Psoas muscle (tissue), 8 donors: ENCODE measurements around the gene PLEKHM1. TPM values are rescaled to one million over a fixed set of nuclear protein-coding genes. Genes with fewer than 3 reads are reported as not detected.

ENCODE experiments used
- ATAC-seq, 4 donors: fragments of 200-7000 bp; cut with Tn5 transposase; one replicate each; pipeline ENCODE4 v1.9.1; 2020; ENCODE audit warnings: moderate library complexity in 3 of 4, mild to moderate bottlenecking in 2 of 4
- DNase-seq, 2 donors: peaks; one replicate each; pipeline ENCODE4 v3.0.0-alpha.2; 2020
- H3K27ac ChIP-seq: fragments of 200-600 bp; one replicate; pipeline ENCODE4 v1.8.0; 2022
- H3K27me3 ChIP-seq, 3 donors: fragments of 200-600 bp in 1 of 3; one replicate each; pipeline versions ENCODE4 v1.6.1 to v1.8.0; 2013 to 2022; ENCODE audit warnings: low read length in 2 of 3, mild to moderate bottlenecking in 2 of 3, moderate library complexity in 1 of 3; ENCODE audit not compliant: insufficient read depth in 3 of 3
- H3K36me3 ChIP-seq, 2 donors: fragments of 200-600 bp in 1 of 2; one replicate each; pipeline versions ENCODE4 v1.6.1 to v1.8.0; 2013 to 2022; ENCODE audit warnings: low read depth in 1 of 2, mild to moderate bottlenecking in 1 of 2, moderate library complexity in 1 of 2; ENCODE audit not compliant: insufficient read depth in 1 of 2
- H3K4me1 ChIP-seq: fragments of 200-600 bp; one replicate; pipeline ENCODE4 v1.8.0; 2022
- H3K4me3 ChIP-seq: fragments of 200-600 bp; one replicate; pipeline ENCODE4 v1.8.0; 2022; ENCODE audit warnings: mild to moderate bottlenecking
- H3K9me3 ChIP-seq: fragments of 200-600 bp; one replicate; pipeline ENCODE4 v1.8.0; 2022
- WGBS, 3 donors: extraction: QIAGEN DNeasy Blood & Tissue Kit; methylation state at CpG; one replicate each; pipeline versions ENCODE4 v1.1.6 to v1.1.7; 2013; 5-methylcytosine and 5-hydroxymethylcytosine counted together
- intact Hi-C, 2 donors: fragments of 100-400 bp; cut with DNase I; formaldehyde crosslinking; loops; one replicate each; pipeline versions ENCODE4 v1.11.0 to v1.14.2; 2022
- polyA plus RNA-seq, 3 donors: library from polyadenylated mRNA; stranded (reverse); fragments of 200-250 nt; gene quantifications; one replicate each; pipeline ENCODE4 v1.2.3, GENCODE V29; 2013
- total RNA-seq, 4 donors: library from RNA; stranded (reverse); fragmentation: NEBNext Ultra II Directional in 2 of 4; extraction: Animal tissue kit (Norgen Biotek cat#: 25700) in 2 of 4; gene quantifications; one replicate each; pipeline versions ENCODE4 v1.2.1 to v1.2.4, GENCODE V29; 2021 to 2023
- TF ChIP-seq, protein P1 (sequence below): fragments of 200-600 bp; IDR thresholded peaks from one replicate; pipeline ENCODE4 v1.8.0; 2022; ENCODE audit warnings: antibody characterized with exemption
- donor health status: healthy with polysubstance abuse.
- donor health status: DM: no; HTN: no; CAD: no; lungs with moderate emphysema.
- donor health status: Bipolar disorder and iron deficiency.
- donor health status: healthy.
- donor health status: DM: yes; HTN: yes; CAD: no.
- donor health status: DM: no; HTN: no; CAD: no.
- donor health status: DM: no; HTN: no; CAD: no.
- donor health status: DM: yes; HTN: yes; CAD: no.

The PLEKHM1 gene
- total and polyA plus RNA-seq, 7 donors, result 13.0 to 47.6 (median 25.5) TPM

DNA sequence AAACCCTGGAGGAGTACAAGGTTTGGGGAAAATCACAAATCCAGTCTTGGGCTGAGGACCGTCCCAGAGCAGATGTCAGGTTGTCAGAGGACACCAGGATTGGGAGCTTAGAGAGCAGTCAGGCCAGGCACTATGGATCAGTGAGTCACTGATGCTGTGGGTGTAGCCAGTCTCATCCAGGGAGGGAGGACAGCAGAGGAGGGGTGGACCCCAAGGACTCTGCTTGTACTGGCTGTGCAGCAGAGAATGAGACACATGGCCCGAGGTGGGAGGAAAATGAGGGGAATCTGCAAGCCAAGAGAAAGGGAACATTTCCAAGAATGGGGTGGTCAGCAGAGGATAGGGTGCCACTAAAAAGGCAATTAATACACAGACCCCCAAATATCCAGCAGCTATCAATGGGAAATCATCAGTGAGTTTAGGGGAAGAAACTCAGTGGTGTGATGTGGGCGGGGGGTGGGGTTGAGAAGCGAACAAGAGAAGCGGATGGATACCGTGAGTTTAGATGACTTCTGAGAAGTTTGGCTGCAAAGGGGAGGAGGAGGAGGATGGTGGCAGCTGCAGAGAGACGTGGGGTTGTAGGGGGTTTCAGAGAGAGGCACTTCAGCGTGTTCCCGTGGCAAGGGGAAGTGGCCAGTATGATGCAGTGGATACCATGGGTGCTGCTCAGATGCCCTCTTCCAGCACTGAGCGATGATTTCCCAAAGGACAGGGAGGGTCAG lies 101.8 kb downstream of the PLEKHM1 start:
- ATAC-seq, result no peak
- 61 to 70% (median 70%) methylated on average over 10 of the region's 10 CpGs for WGBS, 3 donors
- Histone ChIP-seq H3K27ac (no peak overlapping the region), H3K9me3 (no peaks in the 10 kb centered on the region), H3K4me3 (no peak overlapping the region), H3K4me1 (peaks cover 4% of the 10 kb centered on the region), H3K27me3 (peaks cover 0 to 1% (median 0%) of the 10 kb centered on the region in 3 donors), H3K36me3 (no peaks in the 10 kb centered on the region)
- TF ChIP-seq, protein P1, sequence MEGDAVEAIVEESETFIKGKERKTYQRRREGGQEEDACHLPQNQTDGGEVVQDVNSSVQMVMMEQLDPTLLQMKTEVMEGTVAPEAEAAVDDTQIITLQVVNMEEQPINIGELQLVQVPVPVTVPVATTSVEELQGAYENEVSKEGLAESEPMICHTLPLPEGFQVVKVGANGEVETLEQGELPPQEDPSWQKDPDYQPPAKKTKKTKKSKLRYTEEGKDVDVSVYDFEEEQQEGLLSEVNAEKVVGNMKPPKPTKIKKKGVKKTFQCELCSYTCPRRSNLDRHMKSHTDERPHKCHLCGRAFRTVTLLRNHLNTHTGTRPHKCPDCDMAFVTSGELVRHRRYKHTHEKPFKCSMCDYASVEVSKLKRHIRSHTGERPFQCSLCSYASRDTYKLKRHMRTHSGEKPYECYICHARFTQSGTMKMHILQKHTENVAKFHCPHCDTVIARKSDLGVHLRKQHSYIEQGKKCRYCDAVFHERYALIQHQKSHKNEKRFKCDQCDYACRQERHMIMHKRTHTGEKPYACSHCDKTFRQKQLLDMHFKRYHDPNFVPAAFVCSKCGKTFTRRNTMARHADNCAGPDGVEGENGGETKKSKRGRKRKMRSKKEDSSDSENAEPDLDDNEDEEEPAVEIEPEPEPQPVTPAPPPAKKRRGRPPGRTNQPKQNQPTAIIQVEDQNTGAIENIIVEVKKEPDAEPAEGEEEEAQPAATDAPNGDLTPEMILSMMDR, result no peak
- DNase-seq, result no peak
- intact Hi-C loops, result loop anchor here in 1 of 2 donors (5.0 kb wide), 1 partner anchor 111 kb away; no protein-coding TSS in a partner anchor

DNA sequence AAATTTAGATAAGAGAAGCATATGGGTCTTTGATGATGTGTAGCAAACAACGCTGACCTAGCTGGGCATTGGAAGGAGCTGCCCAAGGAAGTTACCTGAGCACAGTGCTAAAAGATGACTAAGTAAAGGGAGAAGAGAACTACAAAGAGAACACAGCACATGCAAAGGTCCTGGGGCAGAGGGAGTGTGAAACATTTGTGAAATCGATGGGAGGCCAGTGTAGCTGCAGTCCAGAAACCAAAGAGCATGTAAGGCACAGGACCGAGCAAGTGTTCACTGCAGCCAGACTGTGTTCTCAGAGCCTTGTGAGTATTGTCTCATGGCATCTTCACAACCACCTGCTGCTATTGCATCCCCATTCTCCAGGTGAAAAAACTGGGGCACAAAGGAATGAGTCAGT lies 102.8 kb downstream of the PLEKHM1 start:
- WGBS, 3 donors, result 87 to 94% (median 91%) methylated on average over 3 of the region's 3 CpGs
- intact Hi-C loops, result loop anchor here in 1 of 2 donors (5.0 kb wide), 1 partner anchor 110 kb away; no protein-coding TSS in a partner anchor
- H3K27me3 ChIP-seq, result peaks cover 0 to 1% (median 0%) of the 10 kb centered on the region in 3 donors

DNA sequence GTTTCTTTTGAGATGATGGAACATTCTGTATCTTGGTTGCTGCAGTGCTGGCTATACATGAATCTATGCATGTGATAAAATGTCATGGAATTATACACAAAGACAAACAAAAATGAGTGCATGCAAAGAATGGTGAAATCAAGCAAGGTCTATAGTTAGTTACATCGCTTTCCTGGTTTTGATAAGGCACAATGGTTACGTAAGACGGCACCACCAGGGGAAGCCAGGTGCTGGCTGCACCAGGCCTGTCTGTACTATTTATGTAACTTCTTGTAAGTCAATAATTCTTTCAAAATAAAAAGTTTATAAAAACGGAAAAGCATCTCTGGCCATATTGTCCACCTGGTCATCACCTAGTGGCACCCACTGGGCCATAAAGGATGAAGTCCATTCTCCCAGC lies 104.3 kb downstream of the PLEKHM1 start:
- Histone ChIP-seq H3K4me1 (peaks cover 4% of the 10 kb centered on the region), H3K9me3 (no peaks in the 10 kb centered on the region), H3K36me3 (no peaks in the 10 kb centered on the region), H3K4me3 (no peak overlapping the region), H3K27me3 (peaks cover 0 to 1% (median 0%) of the 10 kb centered on the region in 3 donors), H3K27ac (no peak overlapping the region)
- no peak for DNase-seq
- intact Hi-C loops, result loop anchor here (1.0 to 5.0 kb wide), 2 partner anchors 109 to 110 kb away; no protein-coding TSS in a partner anchor
- ATAC-seq, result no peak
- 86 to 89% (median 86%) methylated on average over 4 of the region's 4 CpGs for WGBS, 3 donors
- TF ChIP-seq, protein P1, result no peak

More for the DNA sequence above, 102.8 kb downstream of the PLEKHM1 start:
- no peak for DNase-seq
- H3K36me3 ChIP-seq, result no peaks in the 10 kb centered on the region
- H3K27ac ChIP-seq, result no peak overlapping the region
- peaks cover 4% of the 10 kb centered on the region for H3K4me1 ChIP-seq
- ATAC-seq, result no peak
- no peak overlapping the region for H3K4me3 ChIP-seq
- TF ChIP-seq, protein P1, result no peak
- no peaks in the 10 kb centered on the region for H3K9me3 ChIP-seq

Other genes starting within 250 kb of the PLEKHM1 start
- gene SPATA32, start 228.6 kb downstream of the PLEKHM1 start, total RNA-seq, result under 1 TPM in 1 of 4 donors, not detected in 3; 0.11 TPM
- gene SPATA32, start 228.6 kb downstream of the PLEKHM1 start, polyA plus RNA-seq, result not detected
- 10 to 100 TPM; 21.8 to 53.5 (median 30.1) TPM for gene MAP3K14, start 173.7 kb downstream of the PLEKHM1 start, total RNA-seq
- 10 to 100 TPM; 12.4 to 28.1 (median 24.6) TPM for gene MAP3K14, start 173.7 kb downstream of the PLEKHM1 start, polyA plus RNA-seq
- gene ARHGAP27, start 57.9 kb downstream of the PLEKHM1 start, total RNA-seq, result 1 to 10 TPM; 4.8 to 8.1 (median 6.7) TPM
- 1 to 10 TPM; 3.4 to 8.9 (median 3.5) TPM for gene ARHGAP27, start 57.9 kb downstream of the PLEKHM1 start, polyA plus RNA-seq